IPS-15b (cell line): Measurements from ENCODE around the gene DROSHA.
A peak's percentile ranks its signal among the peaks of the same experiment; 100 is the strongest.
"Not testable (repeated sequence)": the region's sequence is repeated elsewhere in the genome, so short reads cannot be mapped to it uniquely, and the experiment has no call there.

Source experiments
- H3K27me3 ChIP-seq: one replicate; pipeline ENCODE4 v1.6.1; 2013; ENCODE audit warnings: low read length; ENCODE audit not compliant: control insufficient read depth, insufficient read depth
- H3K36me3 ChIP-seq: one replicate; pipeline ENCODE4 v1.6.1; 2013; ENCODE audit warnings: low read length; ENCODE audit not compliant: control insufficient read depth, insufficient read depth
- H3K4me1 ChIP-seq: one replicate; pipeline ENCODE4 v1.6.1; 2013; ENCODE audit warnings: mild to moderate bottlenecking, low read length; ENCODE audit not compliant: control insufficient read depth, insufficient read depth
- H3K4me3 ChIP-seq: one replicate; pipeline ENCODE4 v1.5.1; 2013; ENCODE audit warnings: low read depth, low read length
- H3K9ac ChIP-seq: one replicate; pipeline ENCODE4 v1.6.1; 2013; ENCODE audit warnings: low read depth, mild to moderate bottlenecking, low read length
- H3K9me3 ChIP-seq: one replicate; pipeline ENCODE4 v1.6.1; 2013; ENCODE audit warnings: mild to moderate bottlenecking, low read length; ENCODE audit not compliant: control insufficient read depth, insufficient read depth

Gene DROSHA

GRCh38 chr5:31559942-31560341, 28.0 kb upstream of the DROSHA start:
- no peaks in the 10 kb centered on the region for H3K27me3 ChIP-seq
- no peak overlapping the region for H3K4me3 ChIP-seq
- H3K9me3 ChIP-seq, result no peaks in the 10 kb centered on the region
- peaks cover 3% of the 10 kb centered on the region for H3K36me3 ChIP-seq
- H3K9ac ChIP-seq, result no peak overlapping the region
- H3K4me1 ChIP-seq, result no peaks in the 10 kb centered on the region

DNA sequence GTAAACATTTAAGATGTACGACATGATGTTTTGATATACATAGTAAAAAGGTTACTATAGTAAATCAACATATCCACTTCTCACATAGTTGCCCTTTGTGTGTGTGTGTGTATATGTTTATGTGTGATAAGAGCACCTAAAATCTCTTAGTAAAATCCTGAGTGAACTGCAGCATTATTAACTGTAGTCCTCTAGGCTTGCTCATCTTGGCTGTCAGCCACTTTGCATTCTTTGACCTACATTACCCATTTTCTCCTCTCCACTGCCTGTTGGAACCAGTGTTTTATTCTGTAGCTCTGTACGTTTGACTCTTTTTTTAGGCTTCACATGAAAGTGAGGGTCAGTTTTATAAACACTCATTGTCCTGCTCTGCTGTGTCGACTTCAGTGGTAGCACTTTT, 24.6 kb upstream of the DROSHA start:
- peaks cover 7% of the 10 kb centered on the region for H3K36me3 ChIP-seq
- no peak overlapping the region for H3K9ac ChIP-seq
- no peak overlapping the region for H3K4me3 ChIP-seq
- no peaks in the 10 kb centered on the region for H3K27me3 ChIP-seq
- no peaks in the 10 kb centered on the region for H3K9me3 ChIP-seq
- H3K4me1 ChIP-seq, result no peaks in the 10 kb centered on the region

- no peaks in the 10 kb centered on the region for H3K27me3 ChIP-seq
- no peaks in the 10 kb centered on the region for H3K9me3 ChIP-seq
- H3K36me3 ChIP-seq, result peaks cover 7% of the 10 kb centered on the region
- H3K4me3 ChIP-seq, result no peak overlapping the region
- H3K4me1 ChIP-seq, result no peaks in the 10 kb centered on the region
- H3K9ac ChIP-seq, result no peak overlapping the region
Observed at GRCh38 chr5:31554552-31554951, 22.7 kb upstream of the DROSHA start.

GRCh38 chr5:31553863-31554262, 22.0 kb upstream of the DROSHA start:
- Histone ChIP-seq H3K9ac (no peak overlapping the region), H3K9me3 (no peaks in the 10 kb centered on the region), H3K36me3 (peaks cover 7% of the 10 kb centered on the region), H3K27me3 (no peaks in the 10 kb centered on the region), H3K4me3 (no peak overlapping the region), H3K4me1 (no peaks in the 10 kb centered on the region)

- Histone ChIP-seq H3K9me3 (no peaks in the 10 kb centered on the region), H3K27me3 (no peaks in the 10 kb centered on the region), H3K4me3 (no peak overlapping the region), H3K9ac (no peak overlapping the region), H3K4me1 (no peaks in the 10 kb centered on the region), H3K36me3 (peaks cover 13% of the 10 kb centered on the region)
Observed at GRCh38 chr5:31551878-31552277, 20.0 kb upstream of the DROSHA start.

DNA sequence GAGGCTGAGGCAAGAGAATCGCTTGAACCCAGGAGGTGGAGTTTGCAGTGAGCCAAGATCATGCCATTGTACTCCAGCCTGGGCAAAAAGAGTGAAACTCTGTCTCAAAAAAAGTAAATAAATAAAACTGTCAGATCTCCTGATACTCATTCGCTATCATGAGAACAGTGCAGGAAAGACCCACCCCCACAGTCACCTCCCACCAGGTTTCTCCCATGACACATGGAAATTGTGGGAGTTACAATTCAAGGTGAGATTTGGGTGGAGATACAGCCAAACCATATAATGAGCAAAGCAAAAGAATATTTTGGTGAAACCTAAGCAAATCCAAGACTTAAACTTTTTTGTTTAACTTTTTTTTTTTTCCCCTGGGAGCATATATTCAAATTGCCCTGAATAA, 17.2 kb upstream of the DROSHA start:
- H3K4me3 ChIP-seq, H3K9me3 ChIP-seq, H3K9ac ChIP-seq, H3K27me3 ChIP-seq, H3K4me1 ChIP-seq: not testable (repeated sequence)
- H3K36me3 ChIP-seq, result peaks cover 14% of the 10 kb centered on the region

DNA sequence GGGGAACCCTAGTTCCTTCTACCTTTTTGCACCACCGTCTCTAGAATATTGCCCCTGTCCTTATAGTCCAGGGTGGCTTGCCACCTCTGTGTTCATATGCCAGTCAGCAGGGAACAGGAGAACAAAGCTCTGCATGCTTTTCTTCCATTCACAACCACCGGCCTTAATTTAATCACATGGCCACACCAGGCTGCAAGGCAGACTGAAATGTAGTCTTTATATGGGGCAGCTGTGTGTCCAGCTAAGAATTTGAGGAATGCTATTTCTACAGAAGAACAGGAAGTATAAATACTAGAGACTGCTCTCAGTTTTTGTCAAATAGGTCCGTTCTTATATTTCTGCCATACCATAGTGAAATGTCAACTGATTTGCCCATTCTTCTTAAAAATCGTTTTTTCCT, 6.0 kb upstream of the DROSHA start:
- Histone ChIP-seq H3K36me3 (peaks cover 4% of the 10 kb centered on the region), H3K4me1 (peaks cover 4% of the 10 kb centered on the region), H3K9ac (no peak overlapping the region), H3K9me3 (no peaks in the 10 kb centered on the region), H3K4me3 (no peak overlapping the region), H3K27me3 (no peaks in the 10 kb centered on the region)

GRCh38 chr5:31537349-31537748, 5.5 kb upstream of the DROSHA start:
- peaks cover 4% of the 10 kb centered on the region for H3K4me1 ChIP-seq
- H3K36me3 ChIP-seq, result peaks cover 4% of the 10 kb centered on the region
- H3K9ac ChIP-seq, result no peak overlapping the region
- no peaks in the 10 kb centered on the region for H3K9me3 ChIP-seq
- no peaks in the 10 kb centered on the region for H3K27me3 ChIP-seq
- no peak overlapping the region for H3K4me3 ChIP-seq

GRCh38 chr5:31536873-31537272, 5.0 kb upstream of the DROSHA start:
- Histone ChIP-seq H3K27me3 (no peaks in the 10 kb centered on the region), H3K9ac (no peak overlapping the region), H3K36me3 (peaks cover 4% of the 10 kb centered on the region), H3K4me3 (no peak overlapping the region), H3K9me3 (no peaks in the 10 kb centered on the region), H3K4me1 (peaks cover 4% of the 10 kb centered on the region)

GRCh38 chr5:31534527-31535046, 2.7 kb upstream of the DROSHA start:
- H3K9ac ChIP-seq, result no peak overlapping the region
- H3K36me3 ChIP-seq, result peaks cover 4% of the 10 kb centered on the region
- peaks cover 4% of the 10 kb centered on the region for H3K4me1 ChIP-seq
- H3K4me3 ChIP-seq, result no peak overlapping the region
- no peaks in the 10 kb centered on the region for H3K9me3 ChIP-seq
- no peaks in the 10 kb centered on the region for H3K27me3 ChIP-seq

GRCh38 chr5:31531543-31531887, 378 bp downstream of the DROSHA start:
- peaks cover 12% of the 10 kb centered on the region for H3K36me3 ChIP-seq
- peaks cover 4% of the 10 kb centered on the region for H3K4me1 ChIP-seq
- H3K27me3 ChIP-seq, result no peaks in the 10 kb centered on the region
- H3K9ac ChIP-seq, result peak overlapping the region; percentile 81
- H3K4me3 ChIP-seq, result peak overlapping the region; percentile 95
- H3K9me3 ChIP-seq, result no peaks in the 10 kb centered on the region

- Histone ChIP-seq H3K9ac (peak overlapping the region; percentile 81), H3K36me3 (peaks cover 12% of the 10 kb centered on the region), H3K4me1 (peaks cover 4% of the 10 kb centered on the region), H3K27me3 (no peaks in the 10 kb centered on the region), H3K4me3 (peak overlapping the region; percentile 95), H3K9me3 (no peaks in the 10 kb centered on the region)
Observed at GRCh38 chr5:31530541-31531265, 1.2 kb downstream of the DROSHA start.
